HepG2 (cell line): ENCODE results near the gene PPFIA3. TPM values are rescaled to one million over a fixed set of nuclear protein-coding genes. Genes with fewer than 3 reads are reported as not detected.
A peak's percentile ranks its signal among the peaks of the same experiment; 100 is the strongest.

Source experiments
- ATAC-seq: fragments of 200-7000 bp; cut with Tn5 transposase; 3 replicates; pipeline ENCODE4 v1.9.1; 2020; ENCODE audit warnings: mild to moderate bottlenecking, moderate library complexity
- Bru-seq: library from RNA; stranded (reverse); fragments of 400-500 nt; gene quantifications from one replicate; lab custom pipeline; 2021; lab: Mats Ljungman, UMichigan
- BruChase-seq, 2 experiments: library from RNA; stranded (reverse); fragments of 400-500 nt; gene quantifications; one replicate each; lab custom pipeline; 2021; lab: Mats Ljungman, UMichigan
- BruUV-seq: library from RNA; stranded (reverse); fragments of 400-500 nt; replicated peaks from 2 replicates; lab custom pipeline; 2021; lab: Mats Ljungman, UMichigan
- CTCF ChIA-PET: fragments of 300-600 bp; formaldehyde crosslinking; extraction: SDS; loops from one replicate; lab custom pipeline; 2021; ENCODE audit warnings: low total read pairs, inconsistent platforms, low intra/inter-chr PET ratio; lab: Yijun Ruan, JAX
- POLR2A ChIA-PET: fragments of 350-600 bp; sonication (Branson Sonifier 250); formaldehyde crosslinking; loops from one replicate; lab custom pipeline; 2020; ENCODE audit warnings: antibody characterized with exemption, inconsistent platforms; lab: Yijun Ruan, JAX
- DNase-seq: peaks from one replicate; pipeline ENCODE4 v3.0.0-alpha.2; 2015; ENCODE audit warnings: low spot score
- FAIRE-seq: peaks from 3 replicates; lab custom pipeline; 2011; peaks lifted over from hg19 to GRCh38; lab: Jason Lieb, UNC
- H2AFZ ChIP-seq: one replicate; pipeline ENCODE4 v1.6.1; 2011; ENCODE audit warnings: low read length, inconsistent platforms
- H3K27ac ChIP-seq: fragments of 300-600 bp; 3 replicates; pipeline ENCODE4 v1.8.0; 2011; ENCODE audit warnings: mixed run types, mild to moderate bottlenecking, mixed read lengths, low read length, inconsistent platforms; ENCODE audit not compliant: insufficient read depth; ENCODE audit errors: extremely low read length
- H3K27me3 ChIP-seq, 2 experiments: fragments of 200-600 bp in 1 of 2; 2 replicates in 1 of 2; 3 replicates in 1 of 2; pipeline versions ENCODE4 v1.6.0 to v1.8.0; 2011; ENCODE audit warnings: low read length in 2 of 2, mild to moderate bottlenecking in 2 of 2, moderate library complexity in 2 of 2, inconsistent platforms in 1 of 2; ENCODE audit not compliant: insufficient read depth in 2 of 2, control insufficient read depth in 1 of 2
- H3K36me3 ChIP-seq, 2 experiments: fragments of 200-600 bp in 1 of 2; replicated peaks in 1 of 2; 2 replicates in 1 of 2; 3 replicates in 1 of 2; pipeline versions ENCODE4 v1.5.1 to v1.8.0; 2011; ENCODE audit warnings: low read length in 2 of 2, inconsistent platforms in 1 of 2; ENCODE audit not compliant: insufficient read depth in 2 of 2, control insufficient read depth in 1 of 2
- H3K4me1 ChIP-seq: 2 replicates; pipeline ENCODE4 v1.5.1; 2012; ENCODE audit warnings: low read length, inconsistent platforms; ENCODE audit not compliant: insufficient read depth
- H3K4me2 ChIP-seq: 2 replicates; pipeline ENCODE4 v1.6.0; 2011; ENCODE audit warnings: low read depth, low read length, inconsistent platforms
- H3K4me3 ChIP-seq, 3 experiments: fragments of 200-600 bp in 1 of 3; sonication (generic), shearing (Covaris generic) in 1 of 3; replicated peaks in 1 of 3; 2 replicates each; pipeline ENCODE4 v1.5.1; 2011 to 2016; ENCODE audit warnings: low read length in 3 of 3, inconsistent platforms in 2 of 3, low read depth in 2 of 3, mild to moderate bottlenecking in 2 of 3, control low read depth in 1 of 3, mixed read lengths in 1 of 3; ENCODE audit not compliant: insufficient read depth in 1 of 3
- H3K79me2 ChIP-seq: one replicate; pipeline ENCODE4 v1.6.1; 2011; ENCODE audit warnings: low read length, inconsistent platforms; ENCODE audit not compliant: insufficient read depth
- H3K9ac ChIP-seq: 2 replicates; pipeline ENCODE4 v1.6.0; 2011; ENCODE audit warnings: mild to moderate bottlenecking, low read depth, low read length, inconsistent platforms; ENCODE audit not compliant: insufficient read depth
- H3K9me3 ChIP-seq: 2 replicates; pipeline ENCODE4 v1.5.1; 2012; ENCODE audit warnings: mild to moderate bottlenecking, low read length
- H4K20me1 ChIP-seq: 2 replicates; pipeline ENCODE4 v1.6.0; 2011; ENCODE audit warnings: inconsistent platforms, mild to moderate bottlenecking, low read length, moderate library complexity; ENCODE audit not compliant: insufficient read depth
- CCDC6 ChIP-seq: sonication (generic); formaldehyde crosslinking; IDR thresholded peaks from 2 replicates; pipeline ENCODE4 v1.8.1; 2022; ENCODE audit warnings: mild to moderate bottlenecking, missing genetic modification reagents, moderate library complexity
- FLYWCH1 ChIP-seq: sonication (generic); formaldehyde crosslinking; IDR thresholded peaks from 2 replicates; pipeline ENCODE4 v1.8.1; 2023; ENCODE audit warnings: mild to moderate bottlenecking, missing genetic modification reagents
- FOSL2 ChIP-seq: sonication (generic); formaldehyde crosslinking; IDR thresholded peaks from 2 replicates; pipeline ENCODE4 v1.4.0; 2020; ENCODE audit warnings: missing genetic modification reagents
- GATA4 ChIP-seq: sonication (generic); IDR thresholded peaks from 2 replicates; pipeline ENCODE4 v1.6.1; 2016; ENCODE audit warnings: antibody characterized with exemption, low read depth, borderline replicate concordance
- MTERF4 ChIP-seq: sonication (generic); formaldehyde crosslinking; IDR thresholded peaks from 2 replicates; pipeline ENCODE4 v1.8.0; 2023; ENCODE audit warnings: mild to moderate bottlenecking, missing genetic modification reagents
- RAD51 ChIP-seq: fragments of 450-650 bp; IDR thresholded peaks from 2 replicates; pipeline ENCODE4 v1.6.1; 2016; ENCODE audit warnings: borderline replicate concordance
- SP1 ChIP-seq, 2 experiments: fragments of 450-650 bp in 1 of 2; sonication (generic) in 1 of 2; formaldehyde crosslinking in 1 of 2; IDR thresholded peaks; 2 replicates each; pipeline versions ENCODE4 v1.4.0 to v1.6.1; 2016 to 2020; ENCODE audit warnings: missing genetic modification reagents in 1 of 2
- SRSF4 ChIP-seq: fragments of 200-400 bp; formaldehyde crosslinking; IDR thresholded peaks from one replicate; pipeline ENCODE4 v1.6.1; 2018; ENCODE audit warnings: mild to moderate bottlenecking, low read depth, low read length, moderate library complexity; ENCODE audit not compliant: poor library complexity, severe bottlenecking
- ZNF235 ChIP-seq: sonication (generic); formaldehyde crosslinking; IDR thresholded peaks from 2 replicates; pipeline ENCODE4 v1.8.1; 2023; ENCODE audit warnings: mild to moderate bottlenecking, missing genetic modification reagents, borderline replicate concordance
- ZNF446 ChIP-seq: sonication (generic); formaldehyde crosslinking; IDR thresholded peaks from 2 replicates; pipeline ENCODE4 v1.5.0; 2020; ENCODE audit warnings: mild to moderate bottlenecking, missing genetic modification reagents
- ZNF652 ChIP-seq: IDR thresholded peaks from 2 replicates; pipeline ENCODE4 v1.6.1; 2016; ENCODE audit warnings: low read depth, borderline replicate concordance
- ZNF883 ChIP-seq: sonication (generic); formaldehyde crosslinking; IDR thresholded peaks from 2 replicates; pipeline ENCODE4 v1.5.1; 2020; ENCODE audit warnings: mild to moderate bottlenecking, missing genetic modification reagents; ENCODE audit errors: not compliant biosample characterization
- WGBS: methylation state at CpG from one replicate; pipeline ENCODE4 v1.1.6; 2017; ENCODE audit warnings: low lambda C conversion rate; 5-methylcytosine and 5-hydroxymethylcytosine counted together
- in situ Hi-C: cut with HindIII; loops from 2 replicates; pipeline ENCODE4 v1.10.0; 2017; ENCODE audit warnings: low pct_unique_long_range_greater_than_20kb; ENCODE audit not compliant: extremely low pct_ligation_motif_present
- intact Hi-C: fragments of 100-400 bp; cut with micrococcal nuclease; formaldehyde crosslinking; loops from one replicate; pipeline ENCODE4 v1.10.0; 2022; ENCODE audit not compliant: unreplicated experiment
- long read RNA-seq, 2 experiments: library from RNA in 1 of 2; library from polyadenylated mRNA in 1 of 2; stranded (forward) in 1 of 2; unstranded in 1 of 2; transcript quantifications; one replicate each; pipeline ENCODE4 v2.0.0, GENCODE V29; 2019 to 2022
- polyA minus RNA-seq, 3 experiments: library from RNA; depleted of rRNA, polyadenylated mRNA; stranded (reverse); fragments of >200 nt; gene quantifications; 2 replicates each; pipeline ENCODE4 v1.2.3, GENCODE V29; 2011; ENCODE audit warnings: low replicate concordance in 1 of 3
- polyA plus RNA-seq, 8 experiments: library from polyadenylated mRNA; depleted of rRNA in 3 of 8; stranded (reverse) in 7 of 8; unstranded in 1 of 8; fragments of >200 nt; fragmentation: Illumina TruSeq in 4 of 8; extraction: Trizol in 4 of 8; gene quantifications; 2 replicates each; pipeline versions ENCODE4 v1.2.1 to v1.2.3, GENCODE V29; 2011 to 2016; ENCODE audit warnings: low read depth in 4 of 8, missing spikeins in 1 of 8, mixed read lengths in 1 of 8; ENCODE audit not compliant: insufficient read depth in 1 of 8
- total RNA-seq, 5 experiments: library from RNA; depleted of rRNA; stranded (reverse); fragments of >200 nt; fragmentation: Illumina TruSeq; extraction: Trizol; gene quantifications; 2 replicates each; pipeline ENCODE4 v1.2.3, GENCODE V29; 2016; ENCODE audit warnings: low read depth in 1 of 5

Gene PPFIA3
- total RNA-seq (2016; rRNA removed; fragmentation: Illumina TruSeq; extraction: Trizol) (6.3 and 8.6 TPM in 2 replicates), polyA plus RNA-seq (2011; rRNA removed) (6.7 and 8.9 TPM in 2 replicates), polyA minus RNA-seq (2011; rRNA and poly(A)+ RNA removed; ENCODE audit: low replicate concordance) (8.5 and 15.8 TPM in 2 replicates), Bru-seq, nascent RNA (percentile 37 among the genes with signal in this experiment), BruChase-seq, experiment 1, labeled RNA remaining after a 6-hour chase (percentile 48 among the genes with signal in this experiment), BruChase-seq, experiment 2, labeled RNA remaining after a 2-hour chase (percentile 40 among the genes with signal in this experiment)
- total RNA-seq (2016; cell fraction: cytosol; rRNA removed; fragmentation: Illumina TruSeq; extraction: Trizol; ENCODE audit: low read depth) = 1.9 and 2.7 TPM in 2 replicates
- 6.5 and 8.9 TPM in 2 replicates for total RNA-seq (2016; cell fraction: insoluble cytoplasmic fraction; rRNA removed; fragmentation: Illumina TruSeq; extraction: Trizol)
- total RNA-seq (2016; cell fraction: membrane; rRNA removed; fragmentation: Illumina TruSeq; extraction: Trizol) = 4.5 and 5.6 TPM in 2 replicates
- total RNA-seq (2016; cell fraction: nucleus; rRNA removed; fragmentation: Illumina TruSeq; extraction: Trizol) = 8.1 and 9.0 TPM in 2 replicates
- 6.0 and 7.5 TPM in 2 replicates for polyA plus RNA-seq (2011; cell fraction: cytosol; rRNA removed)
- 37.0 and 50.3 TPM in 2 replicates for polyA plus RNA-seq (2011; cell fraction: nucleus; rRNA removed)
- 9.4 and 9.5 TPM in 2 replicates for polyA plus RNA-seq (2012)
- 1.9 and 2.8 TPM in 2 replicates for polyA plus RNA-seq (2016; cell fraction: cytosol; fragmentation: Illumina TruSeq; extraction: Trizol; ENCODE audit: low read depth)
- 6.2 and 6.5 TPM in 2 replicates for polyA plus RNA-seq (2016; cell fraction: insoluble cytoplasmic fraction; fragmentation: Illumina TruSeq; extraction: Trizol; ENCODE audit: low read depth)
- polyA plus RNA-seq (2016; cell fraction: membrane; fragmentation: Illumina TruSeq; extraction: Trizol; ENCODE audit: low read depth) = 3.3 and 4.2 TPM in 2 replicates
- 21.5 and 24.1 TPM in 2 replicates for polyA plus RNA-seq (2016; cell fraction: nucleus; fragmentation: Illumina TruSeq; extraction: Trizol; ENCODE audit: insufficient read depth, low read depth)
- polyA minus RNA-seq (2011; cell fraction: cytosol; rRNA and poly(A)+ RNA removed) = 4.9 and 5.9 TPM in 2 replicates
- polyA minus RNA-seq (2011; cell fraction: nucleus; rRNA and poly(A)+ RNA removed) = 13.8 and 16.6 TPM in 2 replicates
- long read RNA-seq, experiment 1, partial matches to known transcripts = 3 of 8 reads
- long read RNA-seq, experiment 1, other reads (novel, unspliced or antisense) = 5 of 8 reads
- long read RNA-seq, experiment 2, partial matches to known transcripts = 13 of 27 reads
- long read RNA-seq, experiment 2, other reads (novel, unspliced or antisense) = 10 of 27 reads

DNA sequence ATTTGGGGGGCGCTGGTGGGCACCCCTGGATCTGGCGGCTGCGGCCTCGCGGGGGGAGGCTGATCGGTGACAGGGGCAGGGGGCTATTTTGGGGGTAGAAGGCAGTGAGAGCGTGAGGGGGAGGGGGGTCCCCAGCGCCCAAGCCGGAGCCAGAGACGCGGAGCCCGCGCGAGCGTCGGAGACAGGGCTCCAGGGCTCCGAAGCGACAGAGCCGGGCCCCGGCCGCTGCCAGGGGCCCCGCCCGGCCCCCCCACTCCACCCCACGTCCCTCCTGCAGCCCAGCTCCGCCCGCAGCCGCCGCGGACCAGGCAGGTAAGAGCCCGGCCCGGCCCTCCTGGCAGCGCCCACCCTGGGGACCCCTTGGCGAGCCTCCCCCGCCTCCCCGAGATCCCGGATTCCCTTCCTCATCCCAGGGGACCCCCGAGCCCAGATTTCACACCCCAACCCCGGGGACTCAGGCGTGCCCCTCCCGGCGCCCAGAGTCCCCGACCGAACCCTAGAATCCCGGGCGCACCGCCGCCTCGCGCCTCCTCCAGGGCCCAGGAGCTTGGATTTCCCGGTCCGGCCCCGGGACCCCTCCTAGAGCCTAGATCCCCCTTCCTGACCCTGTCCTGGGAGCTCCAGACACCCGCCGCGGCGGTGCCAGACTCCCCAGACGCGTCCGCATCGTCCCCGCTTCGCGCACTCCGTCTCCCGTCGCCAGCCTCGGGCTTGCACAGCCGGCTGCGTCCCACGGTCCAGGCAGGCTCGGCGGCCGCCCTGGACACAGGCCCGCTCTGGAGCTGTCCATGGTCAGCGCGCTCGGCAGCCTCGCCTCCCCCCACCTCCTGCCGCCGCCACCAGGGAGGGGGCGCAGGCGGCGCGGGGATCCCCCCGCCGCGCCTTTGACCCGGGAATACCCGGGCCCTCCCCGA lies at the start of gene PPFIA3:
Gene PPFIA3 (plus strand): TSS at position 134 of the 914 bp plus-strand sequence. CDS start 8,330 bp downstream, outside the sequence.
- Histone ChIP-seq H4K20me1 (no peaks in the 10 kb centered on the region), H3K9ac (peak within 1 kb of the TSS; percentile 90), H3K4me1 (peaks cover 58% of the 10 kb centered on the region), H3K27ac (peak within 1 kb of the TSS; percentile 77), H3K79me2 (peaks cover 4% of the 10 kb centered on the region), H3K9me3 (no peaks in the 10 kb centered on the region), H3K4me2 (peak within 1 kb of the TSS; percentile 98), H3K4me3 (peak within 1 kb of the TSS; percentile 67 to 78 (median 74)), H3K36me3 (no peaks in the 10 kb centered on the region), H2AFZ (no peak within 1 kb of the TSS), H3K27me3 (peaks cover 0 to 7% of the 10 kb centered on the region in 2 experiments; a peak in 1 of 5 replicates)
- WGBS = 0% methylated on average over 19 of the region's 90 CpGs
- POLR2A ChIA-PET = interaction anchor here (0.9 to 1.4 kb wide), 2 partner anchors 22 to 29 kb away, joined by 3 to 4 read pairs; no protein-coding TSS in a partner anchor
- BruUV-seq = no TSS peak
- ATAC-seq (peak; percentile 64), FAIRE-seq (no peak), DNase-seq (no peak)
- in situ Hi-C loops (loop anchor here (5.0 kb wide), 1 partner anchor 33 kb away; no protein-coding TSS in a partner anchor), intact Hi-C loops (loop anchor here (1.0 kb wide), 1 partner anchor 30 kb away; no protein-coding TSS in a partner anchor)
- CTCF ChIA-PET = no interaction called here
- no peak for TF ChIP-seq SRSF4
- TF ChIP-seq FLYWCH1 (CRISPR knock-in tag) = no peak
- TF ChIP-seq FOSL2 = peak; percentile 45
- TF ChIP-seq RAD51 = no peak
- TF ChIP-seq CCDC6 = no peak
- TF ChIP-seq ZNF652 = no peak
- no peak; the same call in 1 of the 2 replicates for TF ChIP-seq ZNF235 (CRISPR knock-in tag)
- 0 out of 2 replicates have a peak, but pooled peaks have one; percentile 49 for TF ChIP-seq ZNF446 (CRISPR knock-in tag)
- TF ChIP-seq ZNF883 (CRISPR knock-in tag) = no peak
- TF ChIP-seq GATA4 = no peak
- no peak for TF ChIP-seq SP1 (IDR thresholded peaks at IDR 0.05)
- 0 out of 2 replicates have a peak, but pooled peaks have one; percentile 27 for TF ChIP-seq SP1 (CRISPR knock-in tag; IDR thresholded peaks at IDR 0.05)
- TF ChIP-seq MTERF4 (CRISPR knock-in tag) = no peak
